HG03378 (cell line): ENCODE measurements around the gene PSRC1.

ENCODE experiments used
- ATAC-seq: cut with Tn5 transposase; IDR thresholded peaks from one replicate; pipeline ENCODE4 v1.9.1; 2021; ENCODE audit warnings: mild to moderate bottlenecking, moderate library complexity; ENCODE audit not compliant: unreplicated experiment

Gene PSRC1

DNA sequence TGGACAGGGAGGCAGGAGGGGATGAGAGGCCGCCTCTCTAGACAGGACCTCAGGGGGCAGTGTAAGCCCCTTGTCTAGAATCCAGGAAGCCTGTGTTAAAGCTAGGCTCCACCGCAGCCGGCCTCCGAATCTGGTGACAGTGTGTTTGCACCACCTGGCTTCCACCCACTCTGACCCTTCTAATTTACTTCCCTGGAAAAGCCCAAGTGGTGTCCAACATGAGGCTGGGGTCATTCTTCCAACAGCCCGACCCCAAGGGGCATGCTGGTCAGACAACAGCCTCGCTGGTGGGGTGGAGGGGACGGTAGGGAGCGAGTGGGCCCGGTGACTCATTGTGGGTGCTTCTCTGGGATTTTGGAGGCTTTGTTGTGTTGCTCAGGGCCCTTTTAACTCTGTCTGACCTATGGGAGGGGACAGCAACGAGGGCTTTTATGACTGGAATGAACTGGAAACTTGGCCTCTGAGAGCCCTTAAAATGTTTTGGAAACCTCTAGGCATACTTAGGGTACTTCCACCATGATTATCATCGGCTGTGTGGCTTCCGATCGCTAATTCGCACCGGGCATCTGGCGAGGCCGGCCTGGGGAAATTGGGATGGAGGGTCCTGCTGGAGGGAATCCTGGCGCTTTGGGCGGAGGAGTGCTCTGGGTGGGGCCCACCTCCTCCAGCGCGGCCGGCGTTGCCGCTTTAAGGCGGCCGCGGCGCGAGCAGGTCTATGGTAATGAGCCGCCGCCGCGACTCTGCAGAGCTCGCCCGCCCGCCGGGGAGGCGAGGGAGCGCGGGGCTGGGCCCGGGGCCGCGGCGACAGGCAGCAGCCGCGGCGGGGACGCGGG, 33.9 kb downstream of the PSRC1 start, which contains the start of gene CELSR2:
Gene CELSR2 (plus strand): TSS at position 743 of the 833 bp plus-strand sequence. CDS start 541 bp downstream, outside the sequence.
- ATAC-seq, result no peak

DNA sequence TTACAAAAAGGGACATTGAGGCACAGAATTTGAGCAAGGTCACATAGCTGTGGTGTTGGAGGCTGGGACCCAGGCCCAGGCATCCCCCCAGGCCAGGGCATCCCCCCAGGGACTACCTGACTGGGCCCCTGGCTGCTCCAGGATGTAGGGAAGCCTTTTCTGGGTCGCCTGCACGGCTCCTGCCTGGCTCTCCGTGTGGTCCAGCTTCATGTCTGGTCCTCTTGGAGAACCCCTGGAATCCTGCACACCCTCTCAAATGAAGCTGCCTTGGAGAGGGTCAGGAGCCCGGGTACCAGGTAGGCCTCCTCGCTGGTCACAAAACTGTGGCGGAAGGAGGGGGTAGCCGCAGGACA, 34.5 kb downstream of the PSRC1 start:
- ATAC-seq, result no peak

DNA sequence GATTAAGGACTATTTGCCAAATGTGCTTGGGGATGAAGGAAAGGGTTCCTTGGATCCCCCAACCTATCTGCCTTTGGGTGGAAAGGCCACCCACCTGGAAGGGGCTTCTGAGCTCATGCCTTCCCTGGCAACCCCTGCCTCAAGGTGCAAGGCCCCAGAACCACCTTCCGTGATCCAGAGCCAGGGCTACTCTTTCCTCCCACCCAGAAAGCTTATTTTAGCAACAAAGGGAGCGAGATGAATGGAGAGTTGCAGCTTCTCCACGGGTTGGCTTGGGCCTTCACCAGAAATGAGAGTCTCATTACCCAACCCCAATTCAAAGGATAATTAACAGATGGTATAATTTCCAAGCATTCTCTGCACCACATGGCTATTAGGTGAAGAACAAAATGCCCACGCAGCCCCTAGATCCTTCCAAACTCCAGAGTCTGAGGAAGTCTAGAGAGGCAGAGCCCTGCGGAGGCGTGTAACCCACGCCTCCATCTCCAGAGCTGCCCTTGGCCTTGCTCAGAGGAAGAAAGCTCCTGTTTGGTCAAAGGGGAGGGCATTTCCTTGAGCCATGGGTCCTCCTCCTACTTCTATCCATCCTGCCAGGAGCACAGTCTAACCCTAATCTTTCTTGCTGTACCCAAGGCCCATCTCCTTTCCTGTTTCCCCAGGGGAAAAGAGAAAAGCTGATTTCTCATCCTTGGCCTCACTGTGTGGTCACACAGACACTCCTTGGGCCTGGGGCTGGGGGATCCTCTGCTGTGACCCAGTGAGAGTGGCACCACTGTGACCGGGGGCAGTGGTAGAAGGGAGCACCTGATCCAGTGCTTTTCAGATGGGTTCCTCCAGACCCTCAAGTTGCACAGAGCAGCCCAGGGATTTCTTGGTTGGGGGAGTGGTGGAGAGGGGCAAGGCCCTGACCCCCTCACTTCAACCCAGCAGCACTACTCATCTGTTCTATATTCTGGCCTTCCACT, 35.3 kb downstream of the PSRC1 start:
- ATAC-seq, result no peak

DNA sequence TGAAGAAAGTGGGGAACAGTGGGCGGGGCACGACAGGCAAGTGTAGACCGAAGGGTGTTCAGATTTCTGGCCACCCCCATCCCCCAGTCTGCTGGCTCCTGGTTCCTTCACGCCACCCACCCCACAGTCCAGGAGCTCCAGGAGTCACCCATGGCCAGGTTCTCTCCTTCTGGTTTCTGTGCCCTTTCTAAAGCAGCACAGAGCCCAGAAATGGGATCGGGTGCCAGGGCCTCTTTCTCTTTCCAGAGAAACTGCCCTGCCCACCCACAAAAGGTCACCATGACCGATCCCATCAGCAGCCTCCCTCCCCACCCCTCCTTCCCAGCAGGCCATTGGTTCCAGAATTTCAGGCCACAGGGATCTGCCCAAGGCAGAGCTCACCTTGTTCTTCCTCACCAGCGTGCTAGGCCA, 36.8 kb downstream of the PSRC1 start:
- no peak for ATAC-seq

DNA sequence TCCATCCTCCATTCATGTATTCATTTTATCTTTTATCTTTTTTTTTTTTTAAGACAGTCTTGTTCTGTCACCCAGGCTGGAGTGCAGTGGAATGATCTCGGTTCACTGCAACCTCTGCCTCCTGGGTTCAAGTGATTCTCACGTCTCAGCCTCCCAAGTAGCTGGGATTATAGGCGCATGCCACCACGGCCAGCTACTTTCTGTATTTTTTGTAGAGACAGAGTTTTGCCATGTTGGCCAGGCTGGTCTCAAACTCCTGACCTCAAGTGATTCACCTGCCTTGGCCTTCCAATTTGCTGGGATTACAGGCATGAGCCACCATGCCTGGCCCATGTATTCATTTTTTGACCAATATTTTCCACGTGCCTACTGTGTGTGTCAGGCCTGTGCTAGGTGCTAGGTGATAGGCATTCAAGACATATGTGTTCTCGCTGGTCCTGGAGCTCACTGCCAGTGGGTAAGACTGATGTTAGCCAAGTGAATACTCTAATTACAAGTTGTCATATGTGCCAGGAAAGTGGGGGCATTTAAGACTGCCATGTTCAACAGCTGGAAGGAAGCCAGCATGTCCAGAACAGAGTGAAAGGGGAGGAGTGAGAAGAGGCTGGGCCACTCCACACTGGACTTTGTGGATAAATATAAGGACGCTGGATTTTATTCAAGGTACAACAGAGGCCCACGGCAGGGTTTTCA, 38.9 kb downstream of the PSRC1 start:
- no peak for ATAC-seq

DNA sequence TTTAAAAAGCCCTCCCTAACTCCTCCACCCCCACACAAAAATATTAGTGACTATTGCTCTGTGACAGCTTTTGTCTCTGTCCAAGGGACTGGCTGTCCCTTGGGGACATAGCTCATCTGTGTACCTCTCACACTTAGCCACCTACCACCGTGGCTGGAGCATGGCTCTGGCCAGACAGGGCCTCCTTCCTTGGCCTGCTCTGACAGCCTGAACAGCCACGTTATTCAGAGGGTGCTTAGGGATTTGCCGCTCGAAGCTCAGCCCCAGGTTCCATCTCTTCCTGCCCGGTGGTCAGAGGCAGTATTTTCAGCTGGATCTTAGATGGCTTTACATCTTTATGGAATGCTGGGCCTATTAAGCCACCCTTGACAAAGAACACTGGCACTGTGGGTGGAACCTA, 39.7 kb downstream of the PSRC1 start:
- no peak for ATAC-seq

DNA sequence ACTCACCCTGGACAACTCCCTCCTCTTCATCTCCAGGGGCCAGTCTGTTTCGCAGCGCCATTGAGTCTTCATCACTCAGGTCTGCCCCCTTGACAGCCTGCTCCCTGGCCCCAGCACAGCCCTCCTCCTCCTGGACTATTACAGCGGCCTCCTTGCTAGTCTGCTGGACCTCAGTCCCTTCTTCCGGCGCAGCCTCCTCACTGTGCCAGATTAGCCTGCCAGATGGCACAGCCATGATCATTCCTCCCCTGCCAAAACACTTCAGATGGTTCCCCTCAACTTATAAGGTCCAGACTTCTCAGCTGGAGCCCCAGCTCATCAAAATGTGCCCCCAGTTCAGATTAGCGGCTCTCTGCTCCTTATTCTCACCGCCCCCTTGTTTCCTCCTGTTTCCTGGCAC, 40.6 kb downstream of the PSRC1 start:
- ATAC-seq, result no peak

DNA sequence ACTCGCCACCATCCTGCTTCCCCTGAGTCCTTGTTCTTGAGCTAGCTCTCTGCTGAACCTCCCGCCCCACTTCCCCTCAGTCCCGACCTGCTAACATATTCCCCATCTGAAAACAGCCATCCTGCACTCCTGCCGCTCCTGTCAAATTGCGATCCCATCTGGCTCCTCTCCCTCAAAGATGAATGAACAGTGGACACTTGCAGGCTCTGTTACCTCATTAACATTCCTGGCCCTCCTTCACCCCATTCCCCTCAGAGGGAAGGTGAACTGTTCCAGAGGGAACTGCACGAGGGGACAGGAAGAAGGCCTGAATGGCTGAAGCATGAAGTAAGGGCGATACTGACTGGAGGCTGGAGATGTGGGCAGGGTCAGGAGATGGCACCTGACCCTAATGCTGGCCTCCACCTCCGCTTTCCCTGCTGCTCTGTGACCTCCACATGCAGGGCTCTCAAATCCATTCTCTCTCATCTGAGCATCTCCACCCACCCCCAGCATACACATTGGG, 41.1 kb downstream of the PSRC1 start:
- ATAC-seq, result no peak

DNA sequence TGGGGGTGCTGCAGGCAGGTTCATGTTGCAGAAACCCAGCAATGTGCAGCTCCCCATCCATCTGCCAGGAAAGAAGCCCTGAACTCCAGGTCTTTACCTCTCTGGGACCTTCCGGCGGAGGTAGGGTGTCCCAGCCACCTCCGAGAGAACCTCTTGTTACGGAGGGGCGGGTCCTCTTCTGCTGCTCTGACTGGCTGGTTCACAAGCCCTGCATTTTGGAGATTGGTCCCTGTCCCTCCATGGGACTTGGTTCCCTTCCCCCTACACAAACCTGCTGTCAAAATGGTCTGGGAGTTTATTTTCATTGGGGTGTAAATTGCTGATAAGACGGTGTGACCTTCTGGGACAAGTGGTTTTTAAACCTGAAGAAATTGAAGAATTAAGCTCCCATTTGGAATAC, 41.6 kb downstream of the PSRC1 start:
- no peak for ATAC-seq

DNA sequence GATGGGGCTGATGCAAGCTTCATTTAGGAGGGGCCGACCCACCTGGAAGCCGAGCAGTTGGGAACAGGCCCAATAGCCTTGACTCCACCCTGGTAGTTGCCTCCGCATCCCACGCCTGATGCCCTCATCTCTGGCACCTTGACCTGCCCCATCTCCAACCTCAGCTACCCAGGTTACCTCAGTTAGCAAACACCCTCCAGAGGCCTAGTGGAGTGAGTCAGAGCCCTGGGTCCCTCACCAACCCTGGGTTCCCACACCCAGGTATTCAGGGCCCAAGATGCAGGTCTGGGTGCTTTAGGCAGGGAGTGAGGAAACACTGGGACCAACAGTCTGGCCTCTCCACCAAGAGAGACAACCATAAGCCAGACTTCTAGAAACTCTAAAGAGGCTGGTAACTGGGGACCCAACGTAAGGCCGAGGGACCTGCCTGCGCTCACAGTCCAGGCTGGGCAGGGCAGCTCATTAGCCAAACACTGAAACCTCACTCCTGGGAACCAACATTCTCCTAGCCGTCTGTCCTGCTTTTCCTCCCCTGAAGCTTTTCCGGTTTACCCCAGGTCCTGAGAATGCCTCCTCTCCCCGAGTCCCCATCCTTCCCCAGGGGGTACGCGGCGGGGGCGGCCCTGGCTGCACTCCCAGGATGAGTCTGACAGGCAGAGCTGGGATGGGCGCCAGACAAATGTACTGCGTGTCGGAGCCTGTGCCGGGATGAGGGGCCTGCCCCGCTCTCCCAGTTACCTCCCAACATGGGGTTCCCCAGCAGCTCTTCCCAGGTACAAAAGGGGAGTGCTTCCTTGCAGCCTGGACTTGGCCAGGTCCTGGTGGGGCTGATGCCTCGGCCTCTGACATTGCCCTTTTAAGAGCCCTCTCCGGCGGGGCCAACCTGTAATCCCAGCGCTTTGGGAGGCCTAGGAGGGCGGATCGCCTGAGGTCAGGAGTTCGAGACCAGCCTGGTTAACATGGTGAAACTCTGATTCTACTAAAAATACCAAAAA, 42.5 kb downstream of the PSRC1 start:
- no peak for ATAC-seq

DNA sequence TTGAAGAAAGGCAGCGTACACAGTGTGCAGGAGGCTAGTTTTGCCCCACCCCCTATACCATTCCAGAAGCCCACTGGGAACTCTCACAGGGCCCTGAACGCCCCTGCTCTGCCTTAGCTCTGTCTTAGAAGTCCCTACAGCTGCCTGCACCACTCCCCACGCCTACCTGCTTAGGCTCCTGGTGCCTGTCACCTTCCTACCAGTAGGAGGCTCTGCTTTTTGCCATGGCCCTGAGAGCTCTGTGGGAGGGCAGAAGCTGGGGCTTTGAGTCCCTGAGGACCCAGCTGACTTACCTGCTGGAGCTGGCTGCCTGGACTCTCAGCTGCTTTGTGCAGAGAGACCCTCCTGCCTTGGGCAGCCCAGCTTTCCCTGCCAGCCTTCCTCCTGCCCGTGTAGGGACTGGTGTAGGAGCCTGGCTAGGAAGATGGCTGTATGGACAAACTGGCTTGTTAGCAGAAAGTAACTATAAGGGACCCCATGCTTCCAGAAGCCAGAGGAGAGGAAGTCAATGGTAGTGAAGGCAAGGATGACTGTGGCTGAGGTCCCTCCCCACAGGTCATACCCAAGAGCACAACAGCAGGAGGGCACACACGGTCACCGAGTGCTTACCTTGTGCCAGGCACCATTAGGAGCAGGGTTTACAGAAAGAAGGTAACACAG, 43.4 kb downstream of the PSRC1 start:
- peak; percentile 69 for ATAC-seq

DNA sequence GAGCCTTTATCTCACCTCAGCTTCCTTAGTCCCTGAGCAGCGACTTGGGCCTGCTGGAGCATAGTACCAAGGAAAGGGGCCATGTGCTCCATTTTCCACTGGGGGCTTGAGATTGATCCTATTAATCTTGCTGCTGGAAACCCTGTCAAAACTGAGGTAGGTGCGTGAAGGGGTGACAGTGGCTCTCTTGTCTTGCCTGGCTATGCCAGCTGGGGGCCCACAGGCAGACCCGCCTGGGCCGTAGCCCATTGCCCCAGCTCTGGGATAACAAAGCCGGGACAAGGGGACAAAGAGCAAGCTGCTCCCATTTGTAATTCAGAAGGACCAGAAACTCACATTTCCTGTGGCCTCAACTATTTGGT, 43.9 kb downstream of the PSRC1 start:
- ATAC-seq, result no peak

DNA sequence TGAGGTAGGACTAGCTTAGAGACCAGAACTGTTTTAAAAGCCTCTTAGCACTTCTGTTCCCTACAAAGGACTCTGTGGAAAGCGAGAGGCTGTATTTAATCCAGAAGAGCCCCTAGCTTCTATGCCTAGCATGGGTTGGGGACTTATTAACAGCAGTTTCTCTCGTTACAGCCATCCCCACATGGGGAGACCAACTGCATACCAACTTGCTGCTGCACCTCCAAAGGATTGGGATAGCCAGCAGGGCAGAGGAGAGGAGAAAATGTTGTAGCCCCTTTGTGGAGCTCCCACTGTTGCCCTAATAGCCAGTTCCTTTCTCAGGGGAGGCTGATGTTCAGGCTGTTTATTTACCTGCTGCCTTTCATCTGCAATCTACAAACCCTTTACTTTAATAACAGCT, 44.6 kb downstream of the PSRC1 start:
- ATAC-seq, result no peak

DNA sequence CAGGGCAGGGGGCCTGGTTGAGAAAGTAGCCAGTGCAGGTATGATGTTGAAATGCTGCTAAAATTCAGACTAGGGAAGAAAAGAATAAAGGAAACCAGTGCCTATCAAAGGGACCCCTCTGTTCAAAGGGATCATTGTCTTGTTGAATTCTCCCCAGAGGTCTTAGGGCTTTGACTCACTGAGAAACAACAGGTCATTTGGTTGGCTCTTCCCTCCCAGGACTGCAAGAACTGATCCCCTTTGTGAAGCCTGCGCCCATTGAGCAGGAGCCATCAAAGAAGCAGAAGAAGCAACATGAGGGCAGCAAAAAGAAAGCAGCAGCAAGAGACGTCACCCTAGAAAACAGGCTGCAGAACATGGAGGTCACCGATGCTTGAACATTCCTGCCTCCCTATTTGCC, 45.4 kb downstream of the PSRC1 start:
- ATAC-seq, result no peak

DNA sequence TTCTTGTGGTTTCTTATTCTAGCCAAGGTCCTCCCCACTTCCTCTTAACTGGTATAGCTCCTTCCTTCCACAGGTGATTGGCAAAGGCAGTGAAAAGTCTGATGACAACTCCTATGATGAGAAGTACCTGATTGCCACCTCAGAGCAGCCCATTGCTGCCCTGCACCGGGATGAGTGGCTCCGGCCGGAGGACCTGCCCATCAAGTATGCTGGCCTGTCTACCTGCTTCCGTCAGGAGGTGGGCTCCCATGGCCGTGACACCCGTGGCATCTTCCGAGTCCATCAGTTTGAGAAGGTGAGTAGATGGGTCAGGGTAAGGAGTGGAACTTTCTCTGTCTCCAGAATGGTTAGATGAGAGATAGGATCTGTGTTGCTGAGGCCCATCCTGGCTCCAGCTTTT, 47.8 kb downstream of the PSRC1 start:
- ATAC-seq, result no peak

DNA sequence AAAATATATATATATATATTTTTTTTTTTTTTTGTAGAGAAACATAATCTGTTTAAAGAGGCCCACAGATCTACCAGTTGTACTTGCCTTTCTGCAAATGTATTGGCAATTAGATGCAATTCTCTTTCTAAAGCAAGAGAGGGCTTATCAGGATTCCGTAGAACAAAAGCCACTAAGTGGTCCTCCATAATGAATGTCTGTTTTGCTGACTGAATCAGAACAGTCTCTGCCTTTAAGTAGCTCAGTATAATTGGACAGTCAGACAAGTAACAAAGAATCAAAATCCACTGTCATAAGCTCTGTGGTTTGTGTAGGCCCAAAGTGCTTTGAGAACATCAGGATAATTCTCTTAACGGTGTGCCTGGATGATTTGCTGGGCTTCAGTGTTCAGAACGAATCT, 51.9 kb downstream of the PSRC1 start:
- no peak for ATAC-seq
